22Rv1 (cell line): Measurements from ENCODE around the gene IFI35.

Experiments used
- ZFX ChIP-seq: fragments of 450-650 bp; IDR thresholded peaks from 2 replicates; pipeline ENCODE4 v1.6.1; 2017; ENCODE audit warnings: antibody characterized with exemption, borderline replicate concordance
- TF ChIP-seq, protein P1 (sequence below): fragments of 450-650 bp; IDR thresholded peaks from 2 replicates; pipeline ENCODE4 v1.5.1; 2017; ENCODE audit warnings: mild to moderate bottlenecking

DNA sequence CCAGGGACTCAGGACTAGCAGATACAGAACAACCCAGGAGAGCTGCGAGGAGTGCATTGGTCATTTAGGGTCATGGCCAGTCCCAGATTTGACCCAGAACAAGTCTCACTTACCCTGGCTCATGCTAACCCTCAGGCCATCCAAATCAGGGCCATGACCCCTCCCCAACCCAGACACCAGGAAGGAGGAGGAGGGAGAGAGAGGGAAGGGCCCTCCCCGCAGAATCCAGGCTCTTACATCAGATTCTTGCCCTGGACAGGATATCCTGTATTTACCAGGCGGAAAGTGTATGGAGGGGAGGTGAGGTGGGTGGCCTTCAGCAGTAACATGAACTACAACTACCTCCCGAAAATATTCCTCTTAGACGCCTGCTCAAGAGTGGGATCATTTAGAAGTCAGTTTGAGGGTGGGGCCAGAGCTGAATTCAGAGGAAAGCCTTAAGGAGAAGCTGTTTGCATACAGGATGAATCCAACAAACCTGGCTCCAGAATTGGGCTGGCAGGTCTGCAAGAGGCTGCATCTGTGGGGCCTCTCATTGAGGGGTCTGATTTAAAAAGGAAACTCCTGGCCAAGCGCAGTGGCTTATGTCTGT, 13.5 kb downstream of the IFI35 start:
- TF ChIP-seq, protein P1, sequence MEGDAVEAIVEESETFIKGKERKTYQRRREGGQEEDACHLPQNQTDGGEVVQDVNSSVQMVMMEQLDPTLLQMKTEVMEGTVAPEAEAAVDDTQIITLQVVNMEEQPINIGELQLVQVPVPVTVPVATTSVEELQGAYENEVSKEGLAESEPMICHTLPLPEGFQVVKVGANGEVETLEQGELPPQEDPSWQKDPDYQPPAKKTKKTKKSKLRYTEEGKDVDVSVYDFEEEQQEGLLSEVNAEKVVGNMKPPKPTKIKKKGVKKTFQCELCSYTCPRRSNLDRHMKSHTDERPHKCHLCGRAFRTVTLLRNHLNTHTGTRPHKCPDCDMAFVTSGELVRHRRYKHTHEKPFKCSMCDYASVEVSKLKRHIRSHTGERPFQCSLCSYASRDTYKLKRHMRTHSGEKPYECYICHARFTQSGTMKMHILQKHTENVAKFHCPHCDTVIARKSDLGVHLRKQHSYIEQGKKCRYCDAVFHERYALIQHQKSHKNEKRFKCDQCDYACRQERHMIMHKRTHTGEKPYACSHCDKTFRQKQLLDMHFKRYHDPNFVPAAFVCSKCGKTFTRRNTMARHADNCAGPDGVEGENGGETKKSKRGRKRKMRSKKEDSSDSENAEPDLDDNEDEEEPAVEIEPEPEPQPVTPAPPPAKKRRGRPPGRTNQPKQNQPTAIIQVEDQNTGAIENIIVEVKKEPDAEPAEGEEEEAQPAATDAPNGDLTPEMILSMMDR, result no peak
- no peak for TF ChIP-seq ZFX
